ENCODE results near the gene CAVIN3. TPM values are rescaled to one million over a fixed set of nuclear protein-coding genes. Genes with fewer than 3 reads are reported as not detected.
"Not testable (repeated sequence)": the region's sequence is repeated elsewhere in the genome, so short reads cannot be mapped to it uniquely, and the experiment has no call there.

Gene CAVIN3
- total and polyA plus RNA-seq, 2 donors (not counting 1 experiment from before 2014, with no cell fraction given): not detected

DNA sequence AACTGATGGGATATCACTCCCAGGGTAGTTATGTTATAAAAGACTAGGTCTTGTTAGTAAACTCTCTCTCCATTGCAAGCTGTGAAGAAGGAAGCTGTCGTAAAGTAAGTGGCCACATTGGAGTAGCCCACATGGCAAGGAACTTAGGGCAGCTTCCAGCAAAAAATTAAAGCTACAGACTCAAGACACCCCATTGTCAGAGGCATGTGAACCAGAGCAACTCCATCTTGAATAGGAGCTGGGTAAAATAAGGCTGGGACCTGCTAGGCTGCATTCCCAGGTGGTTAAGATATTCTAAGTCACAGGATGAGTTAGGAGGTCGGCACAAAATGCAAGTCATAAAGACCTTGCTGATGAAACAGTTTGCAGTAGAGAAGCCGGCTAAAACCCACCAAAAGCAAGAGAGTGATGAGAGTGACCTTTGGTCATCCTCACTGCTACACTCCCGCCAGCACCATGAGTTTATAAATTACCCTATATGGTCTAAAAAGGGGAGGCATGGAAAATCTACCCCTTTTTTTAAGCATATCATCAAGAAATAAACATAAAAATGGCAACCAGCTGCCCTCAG lies 36.8 kb downstream of the CAVIN3 start:
- Mint-ChIP-seq H3K27ac (no peak overlapping the region), H3K27me3 (peaks cover 37% of the 10 kb centered on the region), H3K9me3 (ENCODE audit: insufficient read depth) (no peaks in the 10 kb centered on the region), H3K4me3 (no peak overlapping the region), H3K4me1 (no peaks in the 10 kb centered on the region)
- ChIA-PET CTCF (no interaction called here), POLR2A (no interaction called here)
- Histone ChIP-seq H3K4me1 (ENCODE audit: control insufficient read depth in 2 of 2, insufficient read depth in 2 of 2, low read length in 2 of 2) (no peaks in the 10 kb centered on the region), H4K20me1 (ENCODE audit: control insufficient read depth, insufficient read depth, low read length, poor library complexity, severe bottlenecking) (no peaks in the 10 kb centered on the region), H3K9me3 (ENCODE audit: control extremely low read depth in 1 of 3, control insufficient read depth in 2 of 3, insufficient read depth in 1 of 3, low read length in 2 of 3) (no peaks in the 10 kb centered on the region), H3K4me2 (replicated peaks; ENCODE audit: low read depth, low read length, poor library complexity, severe bottlenecking) (no peak overlapping the region), H3K36me3 (replicated peaks in 1 of 2; ENCODE audit: control extremely low read depth in 1 of 2, control insufficient read depth in 1 of 2, extremely low read depth in 1 of 2, insufficient read depth in 2 of 2, low read length in 1 of 2) (no peaks in the 10 kb centered on the region), H2AFZ (ENCODE audit: insufficient read depth, low read depth, low read length, poor library complexity, severe bottlenecking) (no peak overlapping the region), H3K27me3 (replicated peaks in 1 of 4; ENCODE audit: control extremely low read depth in 1 of 4, control insufficient read depth in 3 of 4, insufficient read depth in 4 of 4, low read length in 3 of 4) (peaks cover 0 to 6% (median 3%) of the 10 kb centered on the region in 4 experiments), H3K79me2 (ENCODE audit: control insufficient read depth, insufficient read depth, low read length) (no peaks in the 10 kb centered on the region), H3K9ac (ENCODE audit: low read length) (no peak overlapping the region), H3K4me3 (ENCODE audit: control extremely low read depth in 1 of 5, extremely low read depth in 1 of 5, insufficient read depth in 1 of 5, low read depth in 2 of 5, low read length in 4 of 5) (no peak overlapping the region), H3K27ac (ENCODE audit: low read length in 2 of 2) (no peak overlapping the region)
- no peak for DNase-seq
- 60% methylated on average over 3 of the region's 4 CpGs for WGBS (ENCODE audit: insufficient coverage)
- TF ChIP-seq, protein P1, sequence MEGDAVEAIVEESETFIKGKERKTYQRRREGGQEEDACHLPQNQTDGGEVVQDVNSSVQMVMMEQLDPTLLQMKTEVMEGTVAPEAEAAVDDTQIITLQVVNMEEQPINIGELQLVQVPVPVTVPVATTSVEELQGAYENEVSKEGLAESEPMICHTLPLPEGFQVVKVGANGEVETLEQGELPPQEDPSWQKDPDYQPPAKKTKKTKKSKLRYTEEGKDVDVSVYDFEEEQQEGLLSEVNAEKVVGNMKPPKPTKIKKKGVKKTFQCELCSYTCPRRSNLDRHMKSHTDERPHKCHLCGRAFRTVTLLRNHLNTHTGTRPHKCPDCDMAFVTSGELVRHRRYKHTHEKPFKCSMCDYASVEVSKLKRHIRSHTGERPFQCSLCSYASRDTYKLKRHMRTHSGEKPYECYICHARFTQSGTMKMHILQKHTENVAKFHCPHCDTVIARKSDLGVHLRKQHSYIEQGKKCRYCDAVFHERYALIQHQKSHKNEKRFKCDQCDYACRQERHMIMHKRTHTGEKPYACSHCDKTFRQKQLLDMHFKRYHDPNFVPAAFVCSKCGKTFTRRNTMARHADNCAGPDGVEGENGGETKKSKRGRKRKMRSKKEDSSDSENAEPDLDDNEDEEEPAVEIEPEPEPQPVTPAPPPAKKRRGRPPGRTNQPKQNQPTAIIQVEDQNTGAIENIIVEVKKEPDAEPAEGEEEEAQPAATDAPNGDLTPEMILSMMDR (IDR thresholded peaks at IDR 0.05): no peak
- TF ChIP-seq EZH2 (IDR thresholded peaks at IDR 0.05; ENCODE audit: borderline replicate concordance, insufficient read depth, low read depth, low read length, poor library complexity, severe bottlenecking): no peak
- intact Hi-C loops (cut with micrococcal nuclease): no loop called here
- no peak for ATAC-seq (ENCODE audit: low read depth)

- DNase-seq; H4K20me1 ChIP-seq (ENCODE audit: control insufficient read depth, insufficient read depth, low read length, poor library complexity, severe bottlenecking); H3K9me3 Mint-ChIP-seq (ENCODE audit: insufficient read depth); H3K4me2 ChIP-seq (replicated peaks; ENCODE audit: low read depth, low read length, poor library complexity, severe bottlenecking); H2AFZ ChIP-seq (ENCODE audit: insufficient read depth, low read depth, low read length, poor library complexity, severe bottlenecking); H3K27ac ChIP-seq (ENCODE audit: low read length in 2 of 2); CTCF ChIA-PET; H3K27me3 ChIP-seq (replicated peaks in 1 of 4; ENCODE audit: control extremely low read depth in 1 of 4, control insufficient read depth in 3 of 4, insufficient read depth in 4 of 4, low read length in 3 of 4); H3K36me3 ChIP-seq (replicated peaks in 1 of 2; ENCODE audit: control extremely low read depth in 1 of 2, control insufficient read depth in 1 of 2, extremely low read depth in 1 of 2, insufficient read depth in 2 of 2, low read length in 1 of 2); H3K4me3 ChIP-seq (ENCODE audit: control extremely low read depth in 1 of 5, extremely low read depth in 1 of 5, insufficient read depth in 1 of 5, low read depth in 2 of 5, low read length in 4 of 5); H3K27ac Mint-ChIP-seq; H3K9me3 ChIP-seq (ENCODE audit: control extremely low read depth in 1 of 3, control insufficient read depth in 2 of 3, insufficient read depth in 1 of 3, low read length in 2 of 3); H3K9ac ChIP-seq (ENCODE audit: low read length); H3K4me1 Mint-ChIP-seq; H3K4me3 Mint-ChIP-seq; POLR2A ChIA-PET; H3K4me1 ChIP-seq (ENCODE audit: control insufficient read depth in 2 of 2, insufficient read depth in 2 of 2, low read length in 2 of 2); intact Hi-C loops (cut with micrococcal nuclease); ATAC-seq (ENCODE audit: low read depth); H3K79me2 ChIP-seq (ENCODE audit: control insufficient read depth, insufficient read depth, low read length): not testable (repeated sequence)
- H3K27me3 Mint-ChIP-seq: peaks cover 37% of the 10 kb centered on the region
- WGBS (ENCODE audit: insufficient coverage): 62% methylated on average over 5 of the region's 7 CpGs
These were observed 39.5 kb downstream of the CAVIN3 start for GRCh38 chr11:6280809-6281208.
